AG09309 (cell line): ENCODE results near the gene ACAP2.

Source experiments
- DNase-seq: peaks from one replicate; pipeline ENCODE4 v3.0.0-alpha.2; 2010; ENCODE audit warnings: low read depth
- H3K4me3 ChIP-seq: 2 replicates; pipeline ENCODE4 v1.5.1; 2011; ENCODE audit warnings: mild to moderate bottlenecking, low read depth, low read length, moderate library complexity; ENCODE audit not compliant: control insufficient read depth
- TF ChIP-seq, protein P1 (sequence below): IDR thresholded peaks from 2 replicates; pipeline ENCODE4 v1.5.1; 2011; ENCODE audit warnings: mild to moderate bottlenecking, low read depth, low read length, inconsistent platforms; ENCODE audit not compliant: insufficient read depth, control insufficient read depth; ENCODE audit errors: missing control alignments

ACAP2 gene

DNA sequence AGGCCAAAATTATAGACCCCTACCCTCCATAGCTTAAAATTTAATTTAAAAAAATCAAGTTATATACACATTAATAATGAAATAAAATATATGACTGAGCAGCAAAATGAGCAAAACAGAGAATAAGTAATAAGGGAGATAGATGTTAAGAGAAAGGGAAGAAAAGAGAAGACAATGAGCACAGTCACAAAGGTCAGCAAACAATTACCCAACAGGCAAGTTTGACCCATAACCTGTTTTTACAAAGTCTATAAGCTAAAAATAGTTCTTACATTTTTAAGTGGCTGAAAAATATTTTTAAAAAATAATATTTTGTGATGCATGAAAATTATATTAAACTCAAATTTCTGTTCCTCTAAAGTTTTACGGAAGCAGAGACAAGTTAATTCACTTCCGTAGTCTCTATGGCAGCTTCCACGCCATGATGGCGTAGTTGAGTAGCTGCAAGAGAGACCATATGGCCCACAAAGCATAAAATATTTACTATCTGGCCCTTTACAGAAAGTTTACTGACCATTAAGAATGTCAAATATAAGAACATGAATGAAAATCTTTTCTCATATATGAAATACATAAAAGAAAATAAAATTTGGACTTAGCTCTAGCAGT, 47.5 kb downstream of the ACAP2 start:
- no peak overlapping the region for H3K4me3 ChIP-seq
- no peak for DNase-seq
- TF ChIP-seq, protein P1, sequence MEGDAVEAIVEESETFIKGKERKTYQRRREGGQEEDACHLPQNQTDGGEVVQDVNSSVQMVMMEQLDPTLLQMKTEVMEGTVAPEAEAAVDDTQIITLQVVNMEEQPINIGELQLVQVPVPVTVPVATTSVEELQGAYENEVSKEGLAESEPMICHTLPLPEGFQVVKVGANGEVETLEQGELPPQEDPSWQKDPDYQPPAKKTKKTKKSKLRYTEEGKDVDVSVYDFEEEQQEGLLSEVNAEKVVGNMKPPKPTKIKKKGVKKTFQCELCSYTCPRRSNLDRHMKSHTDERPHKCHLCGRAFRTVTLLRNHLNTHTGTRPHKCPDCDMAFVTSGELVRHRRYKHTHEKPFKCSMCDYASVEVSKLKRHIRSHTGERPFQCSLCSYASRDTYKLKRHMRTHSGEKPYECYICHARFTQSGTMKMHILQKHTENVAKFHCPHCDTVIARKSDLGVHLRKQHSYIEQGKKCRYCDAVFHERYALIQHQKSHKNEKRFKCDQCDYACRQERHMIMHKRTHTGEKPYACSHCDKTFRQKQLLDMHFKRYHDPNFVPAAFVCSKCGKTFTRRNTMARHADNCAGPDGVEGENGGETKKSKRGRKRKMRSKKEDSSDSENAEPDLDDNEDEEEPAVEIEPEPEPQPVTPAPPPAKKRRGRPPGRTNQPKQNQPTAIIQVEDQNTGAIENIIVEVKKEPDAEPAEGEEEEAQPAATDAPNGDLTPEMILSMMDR: no peak

DNA sequence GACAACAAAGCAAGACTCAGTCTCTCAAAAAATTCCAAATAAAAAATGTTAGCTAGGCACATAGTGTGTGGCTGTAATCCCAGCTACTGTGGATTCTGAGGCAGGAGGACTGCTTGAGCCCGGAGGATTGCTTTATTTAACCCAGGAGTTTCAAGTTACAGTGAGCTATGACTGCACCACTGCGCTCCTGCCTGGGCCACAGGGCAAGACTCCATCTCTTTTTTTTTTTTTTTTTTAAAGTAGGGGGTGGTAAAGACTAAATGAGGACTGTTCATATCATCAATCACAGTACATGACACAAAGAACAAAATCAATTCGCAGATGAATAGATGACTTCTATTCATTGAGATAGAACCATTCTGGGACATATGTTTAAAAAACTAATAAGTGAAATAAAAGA, 48.1 kb downstream of the ACAP2 start:
- H3K4me3 ChIP-seq: no peak overlapping the region
- no peak for DNase-seq
- TF ChIP-seq, protein P1: no peak

DNA sequence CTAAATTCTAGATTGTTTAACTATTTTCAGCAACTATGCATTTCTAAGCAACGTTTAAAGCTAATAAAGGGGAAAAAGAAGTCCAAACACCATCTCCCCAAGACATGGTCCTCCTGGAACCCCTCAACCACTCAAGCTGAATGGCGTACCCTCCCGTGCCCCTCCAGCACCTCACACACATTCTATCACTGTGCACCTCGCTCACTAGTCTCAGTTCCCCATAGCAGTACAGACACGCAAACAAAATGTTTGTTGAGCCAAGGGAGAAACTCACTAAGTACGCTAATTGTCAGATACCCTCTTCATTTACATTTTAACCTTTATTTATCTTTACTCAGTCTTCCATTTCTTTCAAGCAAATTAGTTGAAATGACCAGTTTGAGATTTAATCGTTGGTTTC, 48.8 kb downstream of the ACAP2 start:
- DNase-seq: no peak
- H3K4me3 ChIP-seq: no peak overlapping the region
- TF ChIP-seq, protein P1: no peak

DNA sequence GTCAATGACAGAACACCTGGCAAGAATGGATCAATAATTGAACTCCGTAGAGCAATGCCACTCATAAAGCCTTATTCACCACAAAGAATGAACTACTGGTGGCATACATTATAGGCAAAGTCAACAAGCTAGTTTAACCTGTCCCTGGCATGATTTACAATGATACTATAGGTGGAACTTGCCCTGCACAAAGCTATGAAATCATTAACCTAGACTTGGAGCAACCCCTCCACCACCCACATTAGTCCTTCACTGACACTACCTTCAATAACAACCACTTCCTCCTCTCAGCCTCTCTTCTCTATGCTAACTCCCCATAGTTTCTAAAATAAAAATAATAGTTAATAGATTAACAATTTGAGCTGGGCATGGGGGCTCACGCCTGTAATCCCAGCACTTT, 54.4 kb downstream of the ACAP2 start:
- TF ChIP-seq, protein P1: no peak
- no peak overlapping the region for H3K4me3 ChIP-seq
- no peak for DNase-seq

DNA sequence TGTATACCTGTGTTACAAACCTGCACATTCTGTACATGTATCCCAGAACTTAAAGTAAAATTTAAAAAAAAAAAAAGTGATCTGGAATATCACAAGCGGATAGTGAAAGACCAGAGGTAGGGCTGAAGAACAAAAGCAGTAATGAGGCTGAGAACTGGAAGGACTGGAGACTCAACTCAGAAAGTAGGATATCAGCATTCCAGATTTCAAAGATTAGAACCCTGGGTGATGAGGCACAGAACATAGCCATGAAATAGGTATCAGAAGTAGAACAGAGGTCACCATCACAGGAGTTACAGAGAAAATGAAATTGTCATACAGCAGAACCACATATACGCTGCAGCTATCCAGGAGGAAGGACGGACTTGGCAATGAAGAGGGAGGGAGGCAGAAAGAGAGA, 56.1 kb downstream of the ACAP2 start:
- TF ChIP-seq, protein P1: no peak
- no peak overlapping the region for H3K4me3 ChIP-seq
- no peak for DNase-seq

DNA sequence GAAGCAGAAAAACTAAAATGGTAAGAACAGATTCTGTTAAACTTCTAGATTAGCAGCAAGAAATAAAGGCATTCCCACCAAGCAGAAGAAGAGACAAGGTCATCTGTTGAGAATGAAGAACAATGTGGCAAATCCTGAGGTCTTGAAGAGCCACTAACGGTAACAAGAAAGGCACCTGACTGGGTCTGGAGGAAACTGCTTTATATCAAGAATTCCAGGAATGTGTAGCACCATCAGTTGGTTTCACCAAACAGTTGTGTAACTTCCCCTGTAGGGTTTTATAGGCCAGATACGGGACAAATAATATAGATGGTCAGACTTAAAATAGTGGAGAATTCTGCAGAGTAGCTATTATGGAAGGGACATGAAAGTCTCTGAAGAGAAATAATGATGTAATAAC, 57.3 kb downstream of the ACAP2 start:
- no peak for DNase-seq
- H3K4me3 ChIP-seq: no peak overlapping the region
- TF ChIP-seq, protein P1: no peak

DNA sequence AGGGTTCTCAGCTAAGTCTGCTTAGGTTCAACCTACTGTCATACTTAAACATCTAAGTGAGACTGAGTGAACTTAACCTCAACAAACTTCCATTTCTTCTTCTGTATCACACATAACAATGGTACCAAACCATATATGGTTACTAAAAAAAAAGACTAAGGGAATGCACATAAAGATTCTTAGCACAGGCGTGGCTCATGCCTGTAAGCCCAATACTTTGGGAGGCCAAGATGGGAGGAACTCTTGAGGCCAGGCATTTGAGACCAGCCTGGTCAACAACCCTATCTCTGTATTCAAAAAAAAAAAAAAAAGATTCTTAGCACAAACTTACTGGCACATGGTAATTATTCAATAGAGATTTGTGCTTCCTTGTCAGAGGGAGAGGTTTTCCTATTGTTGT, 57.9 kb downstream of the ACAP2 start:
- no peak for DNase-seq
- TF ChIP-seq, protein P1: no peak
- no peak overlapping the region for H3K4me3 ChIP-seq
